GM10266 (cell line): ENCODE measurements around the gene C1orf226.

Source experiments
- DNase-seq: peaks from one replicate; pipeline ENCODE4 v3.0.0; 2012; ENCODE audit errors: extremely low spot score
- CTCF ChIP-seq: IDR thresholded peaks from 2 replicates; pipeline ENCODE4 v1.5.1; 2012; ENCODE audit warnings: mild to moderate bottlenecking, low read depth; ENCODE audit not compliant: control insufficient read depth, insufficient read depth; ENCODE audit errors: missing control alignments

The C1orf226 gene

GRCh38 chr1:162397943-162398560 is 16.5 kb downstream of the C1orf226 start:
- TF ChIP-seq CTCF: no peak
- DNase-seq: no peak

- no peak for DNase-seq
- no peak for TF ChIP-seq CTCF
Observed at GRCh38 chr1:162398999-162399580, 17.6 kb downstream of the C1orf226 start.

GRCh38 chr1:162400790-162401355 is 19.3 kb downstream of the C1orf226 start:
- no peak for TF ChIP-seq CTCF
- DNase-seq: no peak

GRCh38 chr1:162404550-162405160 is 23.1 kb downstream of the C1orf226 start:
- no peak for DNase-seq
- TF ChIP-seq CTCF: no peak

GRCh38 chr1:162405800-162406199 is 24.3 kb downstream of the C1orf226 start:
- TF ChIP-seq CTCF: no peak
- DNase-seq: no peak

GRCh38 chr1:162406811-162407210 is 25.3 kb downstream of the C1orf226 start:
- DNase-seq: no peak
- TF ChIP-seq CTCF: no peak

GRCh38 chr1:162407539-162407938 is 26.0 kb downstream of the C1orf226 start:
- DNase-seq: no peak
- TF ChIP-seq CTCF: no peak
